Neural cell (in vitro differentiated cells): ENCODE results near the gene SACM1L.

ENCODE experiments used
- CTCF ChIP-seq: fragments of 450-650 bp; IDR thresholded peaks from 2 replicates; pipeline ENCODE4 v1.5.1; 2014; ENCODE audit warnings: antibody characterized with exemption, mild to moderate bottlenecking, moderate library complexity; ENCODE audit not compliant: poor library complexity, severe bottlenecking
- EP300 ChIP-seq: fragments of 450-650 bp; conservative IDR thresholded peaks from 2 replicates; pipeline ENCODE4 v1.6.1; 2014; ENCODE audit warnings: antibody characterized with exemption, mild to moderate bottlenecking, moderate library complexity; ENCODE audit not compliant: poor library complexity, severe bottlenecking
- POLR2AphosphoS5 ChIP-seq: IDR thresholded peaks from 2 replicates; pipeline ENCODE4 v1.6.1; 2012
- RAD21 ChIP-seq: fragments of 450-650 bp; conservative IDR thresholded peaks from 2 replicates; pipeline ENCODE4 v1.6.1; 2014; ENCODE audit warnings: antibody characterized with exemption, mild to moderate bottlenecking, moderate library complexity
- REST ChIP-seq: IDR thresholded peaks from 2 replicates; pipeline ENCODE4 v1.6.1; 2012; ENCODE audit warnings: borderline replicate concordance
- SMC3 ChIP-seq: fragments of 450-650 bp; conservative IDR thresholded peaks from 2 replicates; pipeline ENCODE4 v1.6.1; 2014; ENCODE audit warnings: antibody characterized with exemption, mild to moderate bottlenecking, moderate library complexity; ENCODE audit not compliant: poor library complexity

- TF ChIP-seq CTCF (no peak), RAD21 (no peak), EP300 (no peak), REST (no peak), POLR2AphosphoS5 (no peak), SMC3 (no peak)
These were observed 97.8 kb downstream of the SACM1L start for GRCh38 chr3:45786801-45787495.
